ENCODE data around the gene RFTN1. TPM values are rescaled to one million over a fixed set of nuclear protein-coding genes. Genes with fewer than 3 reads are reported as not detected.

The RFTN1 gene
- total RNA-seq, 1 experiment from 2014 or later = 2.2 TPM

- no peaks in the 10 kb centered on the region for H3K27me3 ChIP-seq (ENCODE audit: insufficient read depth, low read length)
- H3K79me2 ChIP-seq (ENCODE audit: insufficient read depth, low read length) = no peaks in the 10 kb centered on the region
- no peak overlapping the region for H3K4me2 ChIP-seq (ENCODE audit: insufficient read depth, insufficient read length, low read length)
- no peak overlapping the region for H3T11ph ChIP-seq (ENCODE audit: low read length)
- H3K9me3 Mint-ChIP-seq = no peaks in the 10 kb centered on the region
- H2AK5ac ChIP-seq (ENCODE audit: insufficient read length, low read length) = no peak overlapping the region
- no peak overlapping the region for H3K14ac ChIP-seq (ENCODE audit: insufficient read depth, low read length)
- H3K9ac ChIP-seq (ENCODE audit: extremely low read depth, insufficient read length, low read length) = no peak overlapping the region
- H2BK15ac ChIP-seq (ENCODE audit: low read depth, low read length) = no peak overlapping the region
- no peak overlapping the region for H2BK120ac ChIP-seq (ENCODE audit: low read depth, low read length, poor library complexity, severe bottlenecking)
- TF ChIP-seq CTCF (conservative IDR thresholded peaks at IDR 0.05) = no peak
- no peak overlapping the region for H3K56ac ChIP-seq (ENCODE audit: insufficient read length, low read depth, low read length)
- DNase-seq = peak; percentile 46
- no peaks in the 10 kb centered on the region for H4K20me1 ChIP-seq (ENCODE audit: control insufficient read depth, insufficient read depth, insufficient read length)
- no peak overlapping the region for H2BK20ac ChIP-seq (ENCODE audit: low read depth, low read length, poor library complexity, severe bottlenecking)
- H3K4me1 Mint-ChIP-seq = peaks cover 3 to 16% of the 10 kb centered on the region in 2 experiments
- no peak overlapping the region for H4K8ac ChIP-seq (replicated peaks; ENCODE audit: insufficient read length, low read depth, low read length)
- no peaks in the 10 kb centered on the region for H3K23me2 ChIP-seq (ENCODE audit: insufficient read length, low read depth, low read length, poor library complexity, severe bottlenecking)
- H4K91ac ChIP-seq (ENCODE audit: insufficient read length, low read depth, low read length) = no peak overlapping the region
- no peak overlapping the region for H3K27ac ChIP-seq (ENCODE audit: insufficient read length, low read depth, low read length)
- H3K4ac ChIP-seq (ENCODE audit: low read depth, low read length) = no peak overlapping the region
- peaks cover 7% of the 10 kb centered on the region; the same call in 1 of the 2 replicates for H3K4me1 ChIP-seq (ENCODE audit: insufficient read depth, low read length)
- no peaks in the 10 kb centered on the region for H3K9me3 ChIP-seq (ENCODE audit: control insufficient read depth, low read depth, low read length)
- H3K27ac Mint-ChIP-seq = no peak overlapping the region; a peak in 1 of 7 replicates
- no peaks in the 10 kb centered on the region for H3K79me1 ChIP-seq (ENCODE audit: insufficient read depth, low read depth, low read length, poor library complexity, severe bottlenecking)
- H2BK12ac ChIP-seq (ENCODE audit: insufficient read length, low read depth, low read length) = no peak overlapping the region
- H3K18ac ChIP-seq (ENCODE audit: insufficient read length, low read depth, low read length) = no peak overlapping the region
- H3K4me3 Mint-ChIP-seq = no peak overlapping the region
- H4K5ac ChIP-seq (ENCODE audit: insufficient read length, low read depth, low read length) = no peak overlapping the region
- no peaks in the 10 kb centered on the region; a peak in 1 of 7 replicates for H3K36me3 Mint-ChIP-seq (ENCODE audit: insufficient read depth in 1 of 3, low read depth in 3 of 3)
- no peak overlapping the region for H2AFZ ChIP-seq (ENCODE audit: low read length)
- no peaks in the 10 kb centered on the region; the same call in 1 of the 2 replicates for H3K27me3 Mint-ChIP-seq (ENCODE audit: low read depth)
- no peak overlapping the region for H3K23ac ChIP-seq (ENCODE audit: insufficient read length, low read depth, low read length)
- H2BK5ac ChIP-seq (ENCODE audit: insufficient read length, low read length) = no peak overlapping the region
- WGBS (ENCODE audit: extremely low coverage, insufficient read length, low lambda C conversion rate) = no CpG with 5 or more reads among the region's 6 CpGs
Measured at GRCh38 chr3:16448639-16449070, 64.8 kb downstream of the RFTN1 start.
